RWPE1 (cell line): Measurements from ENCODE around the gene MIGA1.

Experiments
- CTCF ChIA-PET: fragments of 350-600 bp; sonication (Branson Sonifier 250); formaldehyde crosslinking; extraction: SDS; loops from one replicate; lab custom pipeline; 2021; lab: Yijun Ruan, JAX
- POLR2A ChIA-PET: fragments of 400-600 bp; formaldehyde crosslinking; extraction: SDS; loops from one replicate; lab custom pipeline; 2020; ENCODE audit warnings: antibody characterized with exemption; ENCODE audit not compliant: low non-redundant PET; lab: Yijun Ruan, JAX
- DNase-seq: peaks from one replicate; pipeline ENCODE4 v3.0.0; 2012; ENCODE audit warnings: low spot score
- H3K27ac ChIP-seq: fragments of 450-650 bp; 2 replicates; pipeline ENCODE4 v1.5.1; 2017
- CTCF ChIP-seq: fragments of 450-650 bp; conservative IDR thresholded peaks from 2 replicates; pipeline ENCODE4 v1.5.1; 2017; ENCODE audit warnings: low read depth, mild to moderate bottlenecking

The MIGA1 gene

GRCh38 chr1:77841574-77841973 is 62.1 kb downstream of the MIGA1 start:
- no peak for DNase-seq
- no peak for TF ChIP-seq CTCF
- H3K27ac ChIP-seq, result no peak overlapping the region
- CTCF ChIA-PET, result no interaction called here
- POLR2A ChIA-PET, result no interaction called here

- no peak for DNase-seq
- TF ChIP-seq CTCF, result no peak
- ChIA-PET CTCF (no interaction called here), POLR2A (no interaction called here)
- H3K27ac ChIP-seq, result no peak overlapping the region
Observed at GRCh38 chr1:77845951-77846350, 66.5 kb downstream of the MIGA1 start.

- POLR2A ChIA-PET, result no interaction called here
- CTCF ChIA-PET, result no interaction called here
Observed at GRCh38 chr1:77846966-77847365, 67.5 kb downstream of the MIGA1 start.

GRCh38 chr1:77847621-77848080 is 68.2 kb downstream of the MIGA1 start:
- TF ChIP-seq CTCF, result no peak
- ChIA-PET POLR2A (no interaction called here), CTCF (no interaction called here)
- H3K27ac ChIP-seq, result no peak overlapping the region
- no peak for DNase-seq

More at GRCh38 chr1:77846966-77847365, 67.5 kb downstream of the MIGA1 start:
- TF ChIP-seq CTCF, result no peak
- DNase-seq, result no peak
- H3K27ac ChIP-seq, result no peak overlapping the region

GRCh38 chr1:77850082-77850481 is 70.6 kb downstream of the MIGA1 start:
- POLR2A ChIA-PET, result no interaction called here

GRCh38 chr1:77857552-77857951 is 78.1 kb downstream of the MIGA1 start:
- POLR2A ChIA-PET, result no interaction called here

More at GRCh38 chr1:77850082-77850481, 70.6 kb downstream of the MIGA1 start:
- CTCF ChIA-PET, result no interaction called here
- no peak for DNase-seq
- H3K27ac ChIP-seq, result no peak overlapping the region
- TF ChIP-seq CTCF, result no peak

More at GRCh38 chr1:77857552-77857951, 78.1 kb downstream of the MIGA1 start:
- no peak overlapping the region for H3K27ac ChIP-seq
- CTCF ChIA-PET, result interaction anchor here (0.7 kb wide), 1 partner anchor 185 kb away, joined by 3 read pairs; no protein-coding TSS in a partner anchor
- TF ChIP-seq CTCF, result no peak
- no peak for DNase-seq
